HG02852 (cell line): ENCODE results near the gene KIF22.

ENCODE experiments used
- ATAC-seq: cut with Tn5 transposase; IDR thresholded peaks from one replicate; pipeline ENCODE4 v1.9.1; 2021; ENCODE audit warnings: mild to moderate bottlenecking, moderate library complexity; ENCODE audit not compliant: unreplicated experiment

KIF22 gene

DNA sequence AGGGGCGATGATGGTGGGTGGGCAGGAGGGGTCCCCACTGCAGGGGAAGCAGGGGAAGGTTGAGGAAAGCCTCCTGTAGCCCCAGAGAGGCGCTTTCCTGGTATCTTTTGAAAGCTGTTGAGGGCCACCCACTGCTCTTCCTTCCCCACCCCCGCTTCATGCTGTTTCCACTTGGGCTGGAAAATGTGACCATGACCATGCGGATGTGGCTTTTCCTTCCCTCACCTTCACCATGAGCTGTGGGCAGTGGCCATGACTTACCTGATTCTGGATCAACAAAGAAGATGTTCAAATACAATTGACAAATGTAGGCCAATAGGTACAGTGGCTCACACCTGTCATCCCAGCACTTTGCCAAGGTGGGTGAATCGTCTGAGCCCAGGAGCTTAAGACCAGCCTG lies 43.5 kb downstream of the KIF22 start:
- no peak for ATAC-seq

DNA sequence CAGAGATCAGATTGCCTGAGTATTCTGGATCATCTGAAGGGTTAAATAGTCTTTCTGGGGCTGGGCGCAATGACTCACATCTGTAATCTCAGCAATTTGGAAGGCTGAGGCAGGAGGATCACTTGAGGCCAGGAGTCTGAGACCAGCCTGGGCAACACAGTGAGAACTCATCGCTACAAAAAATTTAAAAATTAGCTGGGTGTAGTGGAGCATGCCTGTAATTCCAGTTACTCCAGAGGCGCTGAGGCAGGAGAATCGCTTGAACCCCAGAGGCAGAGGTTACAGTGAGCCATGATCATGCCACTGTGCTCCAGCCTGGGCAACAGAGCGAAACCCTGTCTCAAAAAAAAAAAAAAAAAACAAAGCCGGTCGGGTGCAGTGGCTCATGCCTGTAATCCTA lies 45.4 kb downstream of the KIF22 start:
- ATAC-seq, result no peak

DNA sequence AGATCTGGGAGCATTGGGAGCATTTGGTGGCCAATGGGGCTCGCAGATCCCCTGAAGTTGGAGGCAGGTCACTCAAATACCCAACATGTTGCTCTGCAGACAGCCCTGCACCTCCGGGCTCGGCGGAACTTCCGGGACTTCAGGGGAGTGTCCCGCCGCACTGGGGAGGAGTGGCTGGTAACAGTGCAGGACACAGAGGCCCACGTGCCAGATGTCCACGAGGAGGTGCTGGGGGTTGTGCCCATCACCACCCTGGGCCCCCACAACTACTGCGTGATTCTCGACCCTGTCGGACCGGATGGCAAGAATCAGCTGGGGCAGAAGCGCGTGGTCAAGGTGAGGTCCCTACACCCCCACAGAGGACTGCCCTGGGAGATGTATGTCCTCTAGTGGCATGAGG lies 46.1 kb downstream of the KIF22 start:
- ATAC-seq, result no peak

DNA sequence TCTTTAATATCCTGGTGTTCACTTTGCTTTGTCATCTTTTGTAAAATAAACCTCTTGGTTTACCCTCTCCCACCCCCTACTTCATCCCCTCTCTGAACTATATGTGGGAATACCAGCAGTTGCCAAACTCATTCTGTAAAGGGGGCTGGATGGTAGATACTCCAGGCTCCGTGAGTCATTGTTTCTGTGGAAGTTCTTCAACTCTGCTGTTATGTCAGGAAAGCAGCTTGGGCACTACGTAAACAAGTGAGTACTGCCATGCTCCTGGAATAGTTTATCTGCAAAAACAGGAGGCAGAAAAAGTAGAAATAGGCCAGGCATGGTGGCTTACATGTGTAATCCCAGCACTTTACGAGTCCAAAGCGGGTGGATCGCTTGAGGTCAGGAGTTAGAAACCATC lies 47.3 kb downstream of the KIF22 start:
- ATAC-seq, result no peak

DNA sequence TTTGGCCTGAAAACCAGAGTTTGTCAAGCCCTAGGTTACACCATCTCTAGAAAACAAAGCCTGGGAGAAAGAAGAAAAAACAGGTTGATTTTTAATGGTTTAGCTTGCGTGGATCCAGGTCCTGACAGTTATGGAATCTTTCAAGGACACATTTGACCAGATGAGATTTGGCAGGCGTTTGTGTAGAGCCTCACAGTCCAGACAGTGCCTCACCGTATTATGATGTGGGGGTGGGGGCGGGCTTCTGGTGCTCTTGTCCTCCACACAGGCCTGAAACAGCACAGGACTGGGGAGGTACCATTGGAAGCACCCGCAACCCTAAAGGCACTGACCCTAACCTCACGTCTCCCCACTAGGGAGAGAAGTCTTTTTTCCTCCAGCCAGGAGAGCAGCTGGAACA lies 49.3 kb downstream of the KIF22 start:
- no peak for ATAC-seq

DNA sequence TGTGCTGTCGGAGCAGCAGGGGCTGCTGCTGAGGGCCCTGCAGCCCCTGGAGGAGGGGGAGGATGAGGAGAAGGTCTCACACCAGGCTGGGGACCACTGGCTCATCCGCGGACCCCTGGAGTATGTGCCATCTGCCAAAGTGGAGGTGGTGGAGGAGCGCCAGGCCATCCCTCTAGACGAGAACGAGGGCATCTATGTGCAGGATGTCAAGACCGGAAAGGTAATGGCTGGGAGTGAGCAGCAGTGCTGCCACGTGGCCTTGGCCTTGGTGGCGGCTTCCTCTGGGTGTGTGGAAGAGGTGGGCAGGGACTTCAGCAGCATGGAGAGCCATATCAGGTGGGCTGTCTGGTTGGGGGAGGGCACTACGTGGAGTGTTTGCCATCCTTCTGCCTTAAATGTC lies 49.7 kb downstream of the KIF22 start:
- no peak for ATAC-seq

DNA sequence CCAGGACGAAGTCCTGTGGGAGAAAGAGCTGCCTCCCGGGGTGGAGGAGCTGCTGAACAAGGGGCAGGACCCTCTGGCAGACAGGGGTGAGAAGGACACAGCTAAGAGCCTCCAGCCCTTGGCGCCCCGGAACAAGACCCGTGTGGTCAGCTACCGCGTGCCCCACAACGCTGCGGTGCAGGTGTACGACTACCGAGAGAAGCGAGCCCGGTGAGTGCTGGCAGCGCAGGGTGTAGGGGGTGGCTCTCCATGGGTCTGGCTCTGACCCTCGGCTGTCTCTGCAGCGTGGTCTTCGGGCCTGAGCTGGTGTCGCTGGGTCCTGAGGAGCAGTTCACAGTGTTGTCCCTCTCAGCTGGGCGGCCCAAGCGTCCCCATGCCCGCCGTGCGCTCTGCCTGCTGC lies 51.1 kb downstream of the KIF22 start:
- ATAC-seq, result no peak

DNA sequence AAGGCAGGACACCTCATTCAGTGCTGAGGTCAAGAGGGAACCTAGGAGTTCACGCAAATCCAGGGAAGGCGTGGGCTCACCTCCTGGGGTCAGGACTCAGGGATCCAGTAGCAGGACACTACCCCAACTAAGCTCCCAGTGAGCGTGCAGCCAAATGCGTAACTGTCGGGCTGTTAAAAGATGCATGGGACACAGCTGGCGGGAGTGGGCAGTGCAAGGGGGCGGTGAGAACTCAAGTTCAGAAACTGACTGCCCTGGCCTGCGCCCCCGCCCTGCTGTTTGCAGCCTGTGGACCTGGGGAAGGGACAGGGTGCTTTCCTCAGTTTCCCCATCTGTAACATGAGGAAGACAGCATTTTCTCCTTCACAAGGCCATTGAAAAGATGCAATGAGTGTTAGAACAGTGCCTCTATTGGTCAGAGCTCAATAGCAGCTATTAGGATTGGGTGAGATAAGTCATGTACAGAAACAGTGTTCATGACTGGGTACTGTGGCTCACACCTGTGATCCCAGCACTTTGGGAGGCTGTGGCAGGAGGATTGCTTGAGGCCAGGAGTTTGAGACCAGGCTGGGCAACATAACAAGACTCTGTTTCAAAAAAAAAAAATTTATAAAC lies 52.3 kb downstream of the KIF22 start:
- ATAC-seq, result no peak

DNA sequence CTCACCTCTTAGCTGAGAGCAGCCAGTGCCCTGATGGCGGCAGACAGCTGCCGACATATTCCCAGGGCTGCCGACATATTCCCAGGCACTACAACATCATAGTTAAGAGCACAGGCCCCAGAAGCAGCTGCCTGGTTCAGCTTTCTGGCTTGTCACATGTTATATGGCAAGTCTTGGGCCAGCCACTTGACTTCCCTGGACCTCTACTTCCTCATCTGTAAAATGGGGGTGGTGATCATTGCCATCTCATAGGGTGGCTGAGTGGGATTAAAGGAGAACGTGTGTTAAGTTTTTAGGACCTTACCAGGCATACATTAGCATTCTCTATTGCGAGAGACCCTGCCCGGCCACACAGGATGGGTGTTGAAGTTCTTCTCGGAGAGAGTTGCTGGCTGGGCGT lies 53.4 kb downstream of the KIF22 start:
- no peak for ATAC-seq

DNA sequence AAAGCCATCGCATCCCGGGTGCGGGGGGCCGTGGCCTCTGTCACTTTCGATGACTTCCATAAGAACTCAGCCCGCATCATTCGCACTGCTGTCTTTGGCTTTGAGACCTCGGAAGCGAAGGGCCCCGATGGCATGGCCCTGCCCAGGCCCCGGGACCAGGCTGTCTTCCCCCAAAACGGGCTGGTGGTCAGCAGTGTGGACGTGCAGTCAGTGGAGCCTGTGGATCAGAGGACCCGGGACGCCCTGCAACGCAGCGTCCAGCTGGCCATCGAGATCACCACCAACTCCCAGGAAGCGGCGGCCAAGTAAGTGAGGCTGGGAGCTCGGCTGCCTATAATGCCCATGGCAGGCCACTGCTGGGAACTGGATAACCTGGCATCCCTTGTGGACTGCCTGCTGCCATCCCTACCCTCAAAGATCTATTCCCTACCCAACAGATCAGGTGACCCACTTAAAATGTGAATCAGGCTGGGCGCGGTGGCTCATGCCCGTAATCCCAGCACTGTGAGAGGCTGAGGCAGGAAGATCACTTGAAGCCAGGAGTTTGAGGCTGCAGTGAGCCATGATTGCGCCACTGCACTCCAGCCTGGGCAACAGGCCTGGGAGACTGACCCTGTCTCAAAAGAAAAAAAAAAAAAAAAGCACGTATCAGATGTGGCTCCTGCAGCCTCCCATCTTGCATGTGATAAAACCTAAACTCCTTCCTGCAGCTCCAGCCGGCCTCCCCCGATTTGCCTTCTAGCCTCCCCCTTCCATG lies 54.2 kb downstream of the KIF22 start:
- no peak for ATAC-seq

DNA sequence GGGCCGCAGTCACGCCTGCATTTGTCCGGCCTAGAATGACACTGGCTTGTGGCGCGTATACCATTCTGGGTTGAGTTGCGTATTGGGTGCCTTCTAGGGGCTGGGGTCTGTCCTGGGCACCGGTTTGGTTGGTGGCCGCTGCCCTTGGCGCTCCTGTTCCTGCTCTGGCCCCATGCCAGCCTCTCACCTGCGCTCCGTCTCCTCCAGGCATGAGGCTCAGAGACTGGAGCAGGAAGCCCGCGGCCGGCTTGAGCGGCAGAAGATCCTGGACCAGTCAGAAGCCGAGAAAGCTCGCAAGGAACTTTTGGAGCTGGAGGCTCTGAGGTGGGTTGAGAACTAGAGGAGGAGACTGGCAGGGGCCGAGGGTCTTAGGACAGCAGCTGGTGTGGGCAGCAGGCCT lies 55.1 kb downstream of the KIF22 start:
- no peak for ATAC-seq

DNA sequence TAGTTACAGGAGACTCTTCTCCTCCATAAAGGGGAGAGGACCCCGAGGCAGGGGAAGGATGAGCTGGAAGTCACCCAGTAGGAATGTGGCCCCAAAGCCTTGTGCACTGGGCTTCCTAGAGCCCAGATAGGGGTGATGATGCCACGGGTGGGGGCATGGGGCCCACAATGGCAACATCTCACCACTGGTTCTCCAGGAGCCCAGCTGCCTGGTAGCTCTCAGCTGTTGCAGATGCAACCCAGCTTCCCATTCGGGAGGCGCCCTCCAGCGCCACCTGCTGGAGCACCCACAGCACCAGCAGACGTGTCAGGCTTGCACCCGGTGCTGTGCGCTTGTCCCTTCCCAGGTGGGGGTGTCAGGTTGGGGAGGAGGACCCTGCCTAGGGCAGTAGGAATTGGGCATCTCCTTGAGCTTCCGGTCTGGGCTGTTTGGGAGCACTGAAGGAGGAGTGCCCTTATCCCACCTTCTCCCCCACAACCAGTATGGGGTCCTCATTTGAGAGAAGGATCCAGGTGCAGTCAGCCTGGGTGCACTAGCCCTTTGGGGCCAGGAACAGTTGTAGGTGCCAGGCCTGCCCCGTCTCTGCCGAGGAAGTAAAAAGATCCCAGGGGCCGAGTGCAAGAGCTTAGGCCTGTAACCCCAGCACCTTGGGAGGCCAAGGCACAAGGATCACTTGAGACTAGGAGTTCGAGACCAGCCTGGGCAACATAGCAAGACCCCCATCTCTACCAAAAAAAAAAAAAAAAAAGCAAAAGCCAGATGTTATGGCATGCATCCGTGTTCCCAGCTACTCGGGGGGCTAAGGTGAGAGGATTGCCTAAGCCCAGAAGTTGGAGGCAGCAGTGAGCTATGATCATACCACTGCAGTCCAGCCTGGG lies 58.1 kb downstream of the KIF22 start:
- ATAC-seq, result no peak

DNA sequence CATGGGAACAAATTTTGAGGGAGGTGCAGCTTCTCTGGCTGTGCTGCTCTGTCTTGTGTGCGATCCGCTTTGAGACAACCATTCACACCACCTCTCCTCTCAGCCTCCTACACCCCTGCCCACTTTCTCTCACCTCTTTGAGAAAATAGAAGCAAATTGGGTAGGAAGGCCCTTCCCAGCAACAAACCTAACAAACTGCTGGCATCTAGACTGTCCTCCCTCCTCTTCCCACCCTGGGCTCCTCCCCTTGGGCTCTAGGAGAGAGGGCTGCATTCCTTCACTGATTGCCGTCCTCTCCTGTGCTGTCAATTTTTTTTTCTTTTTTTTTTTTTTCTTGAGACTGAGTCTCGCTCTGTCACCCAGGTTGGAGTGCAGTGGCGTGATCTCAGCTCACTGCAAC lies 59.0 kb downstream of the KIF22 start:
- ATAC-seq, result no peak

DNA sequence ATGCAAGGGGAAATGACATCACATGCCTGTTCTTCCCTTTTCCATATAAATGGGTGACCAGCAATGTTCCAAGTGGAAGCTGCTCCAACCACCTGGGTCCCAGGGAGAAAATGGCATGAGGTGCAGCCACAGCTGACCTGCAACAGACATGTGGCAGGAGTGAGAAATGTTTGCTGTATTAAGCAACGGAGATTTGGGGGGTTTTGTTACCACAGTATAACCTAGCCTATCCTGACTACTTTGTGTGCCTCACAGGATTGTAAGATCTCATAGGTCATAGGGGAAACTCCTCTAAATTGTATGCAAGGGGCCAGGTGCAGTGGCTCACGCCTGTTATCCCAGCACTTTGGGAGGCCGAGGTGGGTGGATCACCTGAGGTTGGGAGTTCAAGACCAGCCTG lies 60.4 kb downstream of the KIF22 start:
- ATAC-seq, result no peak

DNA sequence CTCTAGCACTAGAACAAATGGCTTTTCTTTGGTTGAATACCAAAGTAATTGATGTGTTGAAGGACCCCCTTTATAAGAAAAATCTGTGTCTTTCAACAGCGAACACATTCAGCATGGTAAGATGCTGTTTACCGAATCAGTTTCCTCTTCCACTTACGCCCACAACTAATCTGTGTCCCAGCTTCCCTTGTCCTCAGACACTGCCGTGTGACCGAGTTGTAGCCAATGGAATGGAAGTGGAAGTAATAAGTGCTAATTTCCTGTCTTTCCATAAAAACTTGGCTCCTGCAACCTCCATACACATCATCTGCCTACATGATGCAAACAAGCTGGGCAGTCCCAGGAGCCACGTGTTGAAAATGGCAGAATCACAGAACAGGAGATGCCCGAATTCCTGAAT lies 62.1 kb downstream of the KIF22 start:
- ATAC-seq, result no peak

DNA sequence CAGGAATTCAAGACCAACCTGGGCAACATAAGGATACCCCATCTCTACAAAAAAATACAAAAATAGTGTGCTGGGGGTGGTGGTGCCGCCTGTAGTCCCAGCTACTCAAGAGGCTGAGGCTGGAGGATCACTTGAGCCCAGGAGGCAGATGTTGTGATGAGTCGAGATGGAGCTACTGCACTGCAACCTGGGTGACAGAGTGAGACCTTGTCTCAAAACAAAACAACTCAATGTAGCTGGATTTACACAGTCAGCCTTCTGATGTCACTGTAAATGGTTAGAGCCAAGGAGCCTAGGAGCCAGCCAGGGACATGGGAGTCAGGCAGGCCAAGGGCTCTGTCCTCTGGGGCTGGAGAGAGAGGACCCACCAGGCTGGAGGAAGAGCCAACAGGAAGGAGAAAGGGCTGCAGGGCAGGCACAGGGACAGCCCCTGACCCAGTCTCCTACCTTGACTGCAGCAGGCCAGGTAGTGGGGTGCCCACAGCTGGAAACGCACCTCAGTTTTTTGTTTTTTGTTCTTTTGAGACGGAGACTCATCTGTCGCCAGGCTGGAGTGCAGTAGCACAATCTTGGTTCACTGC lies 64.1 kb downstream of the KIF22 start:
- ATAC-seq, result no peak
